Lung (tissue), 12 donors: ENCODE data around the gene KLHL29. TPM values are rescaled to one million over a fixed set of nuclear protein-coding genes. Genes with fewer than 3 reads are reported as not detected.

ENCODE experiments used
- ATAC-seq: fragments of 200-7000 bp; cut with Tn5 transposase; one replicate; pipeline ENCODE4 v1.9.1; 2020; ENCODE audit warnings: moderate number of reproducible peaks; ENCODE audit not compliant: insufficient read depth, low FRiP score
- DNase-seq, 3 donors: peaks; one replicate each; pipeline ENCODE4 v3.0.0-alpha.2; 2013 to 2017
- H3K27ac ChIP-seq, 2 donors: one replicate each; pipeline ENCODE4 v1.5.1; 2013; ENCODE audit warnings: mild to moderate bottlenecking in 2 of 2, moderate library complexity in 2 of 2, control low read depth in 1 of 2, inconsistent platforms in 1 of 2, low read depth in 1 of 2, low read length in 1 of 2
- H3K27me3 ChIP-seq, 3 donors: one replicate each; pipeline ENCODE4 v1.5.1; 2013; ENCODE audit warnings: low read length in 2 of 3; ENCODE audit not compliant: control insufficient read depth in 3 of 3, insufficient read depth in 3 of 3
- H3K36me3 ChIP-seq, 4 donors: one replicate each; pipeline ENCODE4 v1.5.1; 2013; ENCODE audit warnings: low read length in 4 of 4, mild to moderate bottlenecking in 1 of 4, moderate library complexity in 1 of 4; ENCODE audit not compliant: control insufficient read depth in 4 of 4, insufficient read depth in 4 of 4
- H3K4me1 ChIP-seq, 5 donors: one replicate each; pipeline ENCODE4 v1.5.1; 2013; ENCODE audit warnings: low read length in 5 of 5, mild to moderate bottlenecking in 2 of 5, moderate library complexity in 1 of 5; ENCODE audit not compliant: control insufficient read depth in 5 of 5, insufficient read depth in 5 of 5
- H3K4me3 ChIP-seq: one replicate; pipeline ENCODE4 v1.5.1; 2013; ENCODE audit warnings: mild to moderate bottlenecking, control low read depth, moderate library complexity
- H3K9ac ChIP-seq, 2 donors: one replicate each; pipeline ENCODE4 v1.5.1; 2013; ENCODE audit warnings: low read length in 2 of 2, control low read depth in 1 of 2; ENCODE audit not compliant: insufficient read depth in 1 of 2
- H3K9me3 ChIP-seq, 4 donors: one replicate each; pipeline ENCODE4 v1.5.1; 2013; ENCODE audit warnings: low read length in 3 of 4, mild to moderate bottlenecking in 1 of 4, moderate library complexity in 1 of 4; ENCODE audit not compliant: control insufficient read depth in 4 of 4, insufficient read depth in 3 of 4
- WGBS, 2 donors: extraction: QIAGEN DNeasy Blood & Tissue Kit; methylation state at CpG; one replicate each; pipeline ENCODE4 v1.1.7; 2013; 5-methylcytosine and 5-hydroxymethylcytosine counted together
- polyA plus RNA-seq, 2 donors: library from polyadenylated mRNA; stranded (reverse); fragments of 200-250 nt; gene quantifications; one replicate each; pipeline ENCODE4 v1.2.1, GENCODE V29; 2013
- total RNA-seq, 2 donors: library from RNA; depleted of rRNA in 1 of 2; stranded (reverse); fragments of >200 nt in 1 of 2; gene quantifications; one replicate each; pipeline ENCODE4 v1.2.1, GENCODE V29; 2014 to 2021
- TF ChIP-seq, protein P1 (sequence below): IDR thresholded peaks from 2 replicates; pipeline ENCODE4 v1.5.1; 2012; ENCODE audit warnings: mild to moderate bottlenecking; ENCODE audit errors: control extremely low read depth, extremely low read depth
- donor health status: control.
- donor health status: control.
- donor health status: Bipolar disorder and iron deficiency.
- donor health status: healthy.
- donor health status: DM: yes; HTN: yes; CAD: no.

The KLHL29 gene
- total and polyA plus RNA-seq, 4 donors, result 2.7 to 16.2 (median 3.5) TPM

DNA sequence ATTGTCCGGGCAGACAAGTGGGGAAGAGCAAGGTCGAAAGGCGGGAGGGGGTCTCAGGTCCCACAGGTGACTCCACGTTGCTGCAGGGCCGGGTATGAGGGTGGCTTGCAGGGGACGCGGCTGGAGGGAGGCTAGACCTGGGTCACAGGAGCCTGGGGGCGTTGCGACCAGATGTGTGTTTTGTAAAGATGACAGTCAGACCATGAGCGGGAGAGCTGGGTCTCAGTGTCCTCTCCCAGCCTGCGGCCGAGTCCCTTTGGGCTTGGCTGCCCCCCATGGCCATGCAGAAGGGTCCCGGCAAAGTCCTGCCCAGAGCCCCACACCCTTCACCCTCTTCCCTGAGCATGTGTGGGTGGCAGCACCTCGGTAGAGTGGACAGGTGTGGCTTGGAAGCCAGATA is 302.7 kb downstream of the KLHL29 start:
- TF ChIP-seq, protein P1, sequence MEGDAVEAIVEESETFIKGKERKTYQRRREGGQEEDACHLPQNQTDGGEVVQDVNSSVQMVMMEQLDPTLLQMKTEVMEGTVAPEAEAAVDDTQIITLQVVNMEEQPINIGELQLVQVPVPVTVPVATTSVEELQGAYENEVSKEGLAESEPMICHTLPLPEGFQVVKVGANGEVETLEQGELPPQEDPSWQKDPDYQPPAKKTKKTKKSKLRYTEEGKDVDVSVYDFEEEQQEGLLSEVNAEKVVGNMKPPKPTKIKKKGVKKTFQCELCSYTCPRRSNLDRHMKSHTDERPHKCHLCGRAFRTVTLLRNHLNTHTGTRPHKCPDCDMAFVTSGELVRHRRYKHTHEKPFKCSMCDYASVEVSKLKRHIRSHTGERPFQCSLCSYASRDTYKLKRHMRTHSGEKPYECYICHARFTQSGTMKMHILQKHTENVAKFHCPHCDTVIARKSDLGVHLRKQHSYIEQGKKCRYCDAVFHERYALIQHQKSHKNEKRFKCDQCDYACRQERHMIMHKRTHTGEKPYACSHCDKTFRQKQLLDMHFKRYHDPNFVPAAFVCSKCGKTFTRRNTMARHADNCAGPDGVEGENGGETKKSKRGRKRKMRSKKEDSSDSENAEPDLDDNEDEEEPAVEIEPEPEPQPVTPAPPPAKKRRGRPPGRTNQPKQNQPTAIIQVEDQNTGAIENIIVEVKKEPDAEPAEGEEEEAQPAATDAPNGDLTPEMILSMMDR, result no peak
- H3K9ac ChIP-seq, result no peak overlapping the region
- H3K9me3 ChIP-seq, result no peaks in the 10 kb centered on the region
- H3K36me3 ChIP-seq, result peaks cover 0 to 3% (median 0%) of the 10 kb centered on the region in 4 donors
- H3K4me1 ChIP-seq, result no peaks in the 10 kb centered on the region
- H3K27ac ChIP-seq, result no peak overlapping the region
- DNase-seq (no peak), ATAC-seq (no peak)
- H3K27me3 ChIP-seq, result no peaks in the 10 kb centered on the region
- no peak overlapping the region for H3K4me3 ChIP-seq
- WGBS, 2 donors, result 93 to 94% methylated on average over 14 of the region's 14 CpGs

DNA sequence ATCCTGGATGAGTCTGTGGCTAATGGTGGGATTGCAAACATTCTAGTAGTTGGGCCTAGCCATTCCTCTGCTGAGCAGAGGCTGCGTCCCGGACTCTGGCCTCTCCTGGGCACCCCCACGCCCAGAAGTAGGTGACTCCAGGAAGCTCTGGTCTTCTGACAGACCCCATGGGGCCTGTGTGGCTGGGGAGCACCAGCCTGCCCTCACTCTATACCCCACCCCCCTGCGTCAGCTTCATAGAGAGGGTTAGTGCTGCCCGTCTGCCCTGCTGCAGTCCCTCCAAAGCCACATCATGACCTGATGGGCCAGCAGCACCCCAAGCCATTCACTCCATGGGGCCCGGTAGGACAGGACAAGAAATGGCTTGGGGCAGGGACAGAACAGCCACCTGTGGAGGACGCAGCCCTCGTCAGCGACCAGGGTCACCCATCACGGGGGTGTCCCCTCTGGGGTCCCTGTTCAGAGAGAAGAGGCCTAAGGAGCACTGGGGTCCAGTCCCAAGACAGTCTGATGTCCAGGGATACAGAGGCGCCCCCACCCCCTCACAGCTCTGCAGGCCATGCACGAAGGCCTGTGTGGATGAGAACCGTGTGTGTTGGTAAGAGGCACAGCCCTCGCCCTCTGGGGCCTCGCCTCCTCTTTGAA is 303.6 kb downstream of the KLHL29 start:
- Histone ChIP-seq H3K27ac (no peak overlapping the region), H3K36me3 (peaks cover 0 to 5% (median 0%) of the 10 kb centered on the region in 4 donors), H3K9ac (no peak overlapping the region), H3K4me1 (no peaks in the 10 kb centered on the region), H3K9me3 (no peaks in the 10 kb centered on the region), H3K4me3 (no peak overlapping the region), H3K27me3 (no peaks in the 10 kb centered on the region)
- TF ChIP-seq, protein P1, result no peak
- 87 to 89% methylated on average over 15 of the region's 15 CpGs for WGBS, 2 donors
- ATAC-seq, result no peak
- no peak for DNase-seq

GRCh38 chr2:23689131-23689700 is 304.2 kb downstream of the KLHL29 start:
- 90% methylated on average over 11 of the region's 11 CpGs for WGBS, 2 donors
- Histone ChIP-seq H3K4me1 (no peaks in the 10 kb centered on the region), H3K27me3 (no peaks in the 10 kb centered on the region), H3K36me3 (peaks cover 0 to 5% (median 0%) of the 10 kb centered on the region in 4 donors), H3K9ac (no peak overlapping the region), H3K4me3 (no peak overlapping the region), H3K27ac (no peak overlapping the region), H3K9me3 (no peaks in the 10 kb centered on the region)
- TF ChIP-seq, protein P1, result no peak
- DNase-seq (no peak), ATAC-seq (no peak)
